Small intestine (tissue), 7 donors: Measurements from ENCODE around the gene NINJ2. TPM values are rescaled to one million over a fixed set of nuclear protein-coding genes. Genes with fewer than 3 reads are reported as not detected.

Experiments
- DNase-seq, 2 donors: peaks; one replicate each; pipeline versions ENCODE4 v3.0.0 to v3.0.0-alpha.2; 2013
- FAIRE-seq: peaks from 2 replicates; lab custom pipeline; 2012; peaks lifted over from hg19 to GRCh38; lab: Jason Lieb, UNC
- H3K27ac ChIP-seq, 3 donors: one replicate each; pipeline ENCODE4 v1.5.1; 2013; ENCODE audit warnings: low read length in 2 of 3, mild to moderate bottlenecking in 2 of 3, control low read depth in 1 of 3, inconsistent platforms in 1 of 3, low read depth in 1 of 3, moderate library complexity in 1 of 3
- H3K27me3 ChIP-seq, 3 donors: one replicate each; pipeline ENCODE4 v1.6.1; 2013; ENCODE audit warnings: low read length in 3 of 3, inconsistent platforms in 1 of 3; ENCODE audit not compliant: control insufficient read depth in 3 of 3, insufficient read depth in 3 of 3
- H3K36me3 ChIP-seq, 3 donors: one replicate each; pipeline ENCODE4 v1.6.1; 2013; ENCODE audit warnings: low read length in 3 of 3, inconsistent platforms in 1 of 3, low read depth in 1 of 3, mild to moderate bottlenecking in 1 of 3, moderate library complexity in 1 of 3; ENCODE audit not compliant: control insufficient read depth in 3 of 3, insufficient read depth in 2 of 3
- H3K4me1 ChIP-seq, 3 donors: one replicate each; pipeline ENCODE4 v1.6.1; 2013; ENCODE audit warnings: low read length in 2 of 3, inconsistent platforms in 1 of 3, low read depth in 1 of 3, mild to moderate bottlenecking in 1 of 3, moderate library complexity in 1 of 3; ENCODE audit not compliant: control insufficient read depth in 3 of 3, insufficient read depth in 2 of 3
- H3K4me3 ChIP-seq, 3 donors: one replicate each; pipeline ENCODE4 v1.5.1; 2013; ENCODE audit warnings: low read length in 3 of 3, control low read depth in 1 of 3, inconsistent platforms in 1 of 3, low read depth in 1 of 3, mild to moderate bottlenecking in 1 of 3, moderate library complexity in 1 of 3
- H3K9me3 ChIP-seq, 2 donors: one replicate each; pipeline ENCODE4 v1.6.1; 2013; ENCODE audit warnings: low read depth in 1 of 2, low read length in 1 of 2; ENCODE audit not compliant: control insufficient read depth in 2 of 2, insufficient read depth in 1 of 2
- WGBS, 3 donors: extraction: QIAGEN DNeasy Blood & Tissue Kit; methylation state at CpG; one replicate each; pipeline ENCODE4 v1.1.7; 2013; 5-methylcytosine and 5-hydroxymethylcytosine counted together
- polyA plus RNA-seq, 4 donors: library from polyadenylated mRNA; stranded (reverse) in 3 of 4; unstranded in 1 of 4; fragments of 200-250 nt in 3 of 4; fragments of 120-200 nt in 1 of 4; gene quantifications; one replicate each; pipeline versions ENCODE4 v1.2.1 to v1.2.3, GENCODE V29; 2013
- donor health status: healthy with polysubstance abuse.
- donor health status: control.
- donor health status: control.
- donor health status: Bipolar disorder and iron deficiency.
- donor health status: healthy.

NINJ2 gene
- polyA plus RNA-seq, 4 donors: 0.67 to 8.1 (median 3.8) TPM

GRCh38 chr12:550473-551260 lies 112.6 kb downstream of the NINJ2 start:
- 46 to 79% (median 50%) methylated on average over 17 to 18 of the region's 18 CpGs for WGBS, 3 donors
- Histone ChIP-seq H3K4me1 (no peaks in the 10 kb centered on the region), H3K9me3 (no peaks in the 10 kb centered on the region), H3K27me3 (no peaks in the 10 kb centered on the region), H3K4me3 (no peak overlapping the region), H3K27ac (no peak overlapping the region), H3K36me3 (peaks cover 0 to 6% (median 0%) of the 10 kb centered on the region in 3 donors)
- DNase-seq: no peak
- FAIRE-seq: no peak

- Histone ChIP-seq H3K9me3 (no peaks in the 10 kb centered on the region), H3K36me3 (peaks cover 0 to 6% (median 0%) of the 10 kb centered on the region in 3 donors), H3K4me3 (no peak overlapping the region), H3K27ac (no peak overlapping the region), H3K27me3 (no peaks in the 10 kb centered on the region), H3K4me1 (no peaks in the 10 kb centered on the region)
- no peak for FAIRE-seq
- no peak for DNase-seq
- 90 to 94% (median 93%) methylated on average over 28 to 29 of the region's 29 CpGs for WGBS, 3 donors
These were observed 113.7 kb downstream of the NINJ2 start for GRCh38 chr12:549476-550082.

GRCh38 chr12:547883-548470 lies 115.3 kb downstream of the NINJ2 start:
- Histone ChIP-seq H3K4me1 (no peaks in the 10 kb centered on the region), H3K27me3 (no peaks in the 10 kb centered on the region), H3K27ac (no peak overlapping the region), H3K4me3 (no peak overlapping the region), H3K36me3 (peaks cover 0 to 3% (median 0%) of the 10 kb centered on the region in 3 donors), H3K9me3 (no peaks in the 10 kb centered on the region)
- DNase-seq (no peak), FAIRE-seq (no peak)
- WGBS, 3 donors: 65 to 76% (median 69%) methylated on average over 11 to 13 of the region's 13 CpGs

- H3K4me1 ChIP-seq: no peaks in the 10 kb centered on the region
- no peak overlapping the region for H3K27ac ChIP-seq
- H3K4me3 ChIP-seq: no peak overlapping the region
- H3K36me3 ChIP-seq: no peaks in the 10 kb centered on the region
- no peaks in the 10 kb centered on the region for H3K9me3 ChIP-seq
- FAIRE-seq (no peak), DNase-seq (peak; percentile 57 to 79)
- no peaks in the 10 kb centered on the region for H3K27me3 ChIP-seq
- WGBS, 3 donors: 31 to 33% (median 32%) methylated on average over 39 to 44 of the region's 44 CpGs
These were observed 116.1 kb downstream of the NINJ2 start for GRCh38 chr12:546920-547845.

GRCh38 chr12:546265-546919 lies 116.9 kb downstream of the NINJ2 start:
- DNase-seq (no peak), FAIRE-seq (no peak)
- Histone ChIP-seq H3K9me3 (no peaks in the 10 kb centered on the region), H3K27me3 (no peaks in the 10 kb centered on the region), H3K36me3 (no peaks in the 10 kb centered on the region), H3K4me1 (no peaks in the 10 kb centered on the region), H3K27ac (no peak overlapping the region), H3K4me3 (no peak overlapping the region)
- WGBS, 3 donors: 72 to 77% (median 76%) methylated on average over 40 to 41 of the region's 41 CpGs

GRCh38 chr12:545835-546234 lies 117.4 kb downstream of the NINJ2 start:
- 76 to 88% (median 81%) methylated on average over 4 to 6 of the region's 6 CpGs for WGBS, 3 donors
- no peak overlapping the region for H3K27ac ChIP-seq
- H3K36me3 ChIP-seq: no peaks in the 10 kb centered on the region
- H3K4me1 ChIP-seq: no peaks in the 10 kb centered on the region
- no peaks in the 10 kb centered on the region for H3K27me3 ChIP-seq
- DNase-seq (no peak), FAIRE-seq (no peak)
- no peak overlapping the region for H3K4me3 ChIP-seq
- H3K9me3 ChIP-seq: no peaks in the 10 kb centered on the region

GRCh38 chr12:544941-545635 lies 118.2 kb downstream of the NINJ2 start:
- Histone ChIP-seq H3K27me3 (no peaks in the 10 kb centered on the region), H3K9me3 (no peaks in the 10 kb centered on the region), H3K4me1 (no peaks in the 10 kb centered on the region), H3K36me3 (no peaks in the 10 kb centered on the region), H3K4me3 (no peak overlapping the region), H3K27ac (no peak overlapping the region)
- no peak for FAIRE-seq
- 76 to 88% (median 81%) methylated on average over 9 of the region's 9 CpGs for WGBS, 3 donors
- DNase-seq: no peak
